Muscle layer of duodenum (tissue), 2 donors: ENCODE results near the gene THBS1.
A peak's percentile ranks its signal among the peaks of the same experiment; 100 is the strongest.

Experiments
- H3K27ac ChIP-seq: one replicate; pipeline ENCODE4 v1.7.0; 2013; ENCODE audit warnings: mild to moderate bottlenecking, low read length
- H3K27me3 ChIP-seq: one replicate; pipeline ENCODE4 v1.7.0; 2013; ENCODE audit warnings: low read depth, mild to moderate bottlenecking, control low read depth, low read length
- H3K36me3 ChIP-seq, 2 donors: one replicate each; pipeline ENCODE4 v1.7.0; 2013; ENCODE audit warnings: low read length in 2 of 2, control low read depth in 1 of 2, mild to moderate bottlenecking in 1 of 2; ENCODE audit not compliant: insufficient read depth in 2 of 2, control insufficient read depth in 1 of 2
- H3K4me1 ChIP-seq, 2 donors: one replicate each; pipeline ENCODE4 v1.7.0; 2013; ENCODE audit warnings: low read length in 2 of 2, mild to moderate bottlenecking in 2 of 2, control low read depth in 1 of 2, moderate library complexity in 1 of 2; ENCODE audit not compliant: insufficient read depth in 2 of 2, control insufficient read depth in 1 of 2
- H3K4me3 ChIP-seq, 2 donors: one replicate each; pipeline ENCODE4 v1.7.0; 2013; ENCODE audit warnings: low read length in 2 of 2, low read depth in 1 of 2, mild to moderate bottlenecking in 1 of 2
- H3K9me3 ChIP-seq, 2 donors: one replicate each; pipeline ENCODE4 v1.7.0; 2013; ENCODE audit warnings: low read length in 2 of 2, control low read depth in 1 of 2, mild to moderate bottlenecking in 1 of 2; ENCODE audit not compliant: control insufficient read depth in 1 of 2
- donor health status: healthy.

The THBS1 gene

GRCh38 chr15:39597336-39597735 is 16.5 kb downstream of the THBS1 start:
- Histone ChIP-seq H3K36me3 (peaks cover 37 to 40% of the 10 kb centered on the region in 2 donors), H3K27me3 (no peaks in the 10 kb centered on the region), H3K9me3 (no peaks in the 10 kb centered on the region), H3K4me3 (no peak overlapping the region), H3K4me1 (no peaks in the 10 kb centered on the region), H3K27ac (no peak overlapping the region)

GRCh38 chr15:39597751-39598185 is 16.9 kb downstream of the THBS1 start:
- H3K9me3 ChIP-seq: no peaks in the 10 kb centered on the region
- no peak overlapping the region for H3K27ac ChIP-seq
- no peaks in the 10 kb centered on the region for H3K4me1 ChIP-seq
- H3K27me3 ChIP-seq: no peaks in the 10 kb centered on the region
- H3K36me3 ChIP-seq: peaks cover 32 to 36% of the 10 kb centered on the region in 2 donors
- H3K4me3 ChIP-seq: no peak overlapping the region

GRCh38 chr15:39598186-39598850 is 17.4 kb downstream of the THBS1 start:
- Histone ChIP-seq H3K4me1 (no peaks in the 10 kb centered on the region), H3K4me3 (no peak overlapping the region), H3K9me3 (no peaks in the 10 kb centered on the region), H3K27ac (no peak overlapping the region), H3K36me3 (peaks cover 27 to 31% of the 10 kb centered on the region in 2 donors), H3K27me3 (no peaks in the 10 kb centered on the region)

- Histone ChIP-seq H3K27ac (no peak overlapping the region), H3K36me3 (peaks cover 18 to 22% of the 10 kb centered on the region in 2 donors), H3K4me3 (no peak overlapping the region), H3K9me3 (no peaks in the 10 kb centered on the region), H3K4me1 (no peaks in the 10 kb centered on the region), H3K27me3 (no peaks in the 10 kb centered on the region)
Observed at GRCh38 chr15:39598958-39599845, 18.3 kb downstream of the THBS1 start.

- no peaks in the 10 kb centered on the region for H3K4me1 ChIP-seq
- no peak overlapping the region for H3K27ac ChIP-seq
- peaks cover 12 to 17% of the 10 kb centered on the region in 2 donors for H3K36me3 ChIP-seq
- H3K9me3 ChIP-seq: no peaks in the 10 kb centered on the region
- no peak overlapping the region for H3K4me3 ChIP-seq
- no peaks in the 10 kb centered on the region for H3K27me3 ChIP-seq
Observed at GRCh38 chr15:39599871-39600270, 19.0 kb downstream of the THBS1 start.

- Histone ChIP-seq H3K4me3 (no peak overlapping the region), H3K36me3 (no peaks in the 10 kb centered on the region), H3K9me3 (no peaks in the 10 kb centered on the region), H3K27ac (no peak overlapping the region), H3K27me3 (no peaks in the 10 kb centered on the region), H3K4me1 (no peaks in the 10 kb centered on the region)
Observed at GRCh38 chr15:39602143-39602542, 21.3 kb downstream of the THBS1 start.

GRCh38 chr15:39605146-39605545 is 24.3 kb downstream of the THBS1 start:
- Histone ChIP-seq H3K27me3 (no peaks in the 10 kb centered on the region), H3K27ac (no peak overlapping the region), H3K36me3 (no peaks in the 10 kb centered on the region), H3K4me1 (no peaks in the 10 kb centered on the region), H3K4me3 (no peak overlapping the region), H3K9me3 (peaks cover 0 to 4% of the 10 kb centered on the region in 2 donors)

- Histone ChIP-seq H3K9me3 (peaks cover 0 to 17% of the 10 kb centered on the region in 2 donors), H3K4me3 (peak overlapping the region in 1 of 2 donors; percentile 32), H3K27ac (no peak overlapping the region), H3K27me3 (no peaks in the 10 kb centered on the region), H3K4me1 (no peaks in the 10 kb centered on the region), H3K36me3 (no peaks in the 10 kb centered on the region)
Observed at GRCh38 chr15:39608185-39609139, 27.6 kb downstream of the THBS1 start.

- no peaks in the 10 kb centered on the region for H3K36me3 ChIP-seq
- no peaks in the 10 kb centered on the region for H3K27me3 ChIP-seq
- H3K27ac ChIP-seq: no peak overlapping the region
- no peaks in the 10 kb centered on the region for H3K4me1 ChIP-seq
- peaks cover 0 to 22% of the 10 kb centered on the region in 2 donors for H3K9me3 ChIP-seq
- peak overlapping the region in 1 of 2 donors; percentile 32 for H3K4me3 ChIP-seq
Observed at GRCh38 chr15:39609166-39609916, 28.5 kb downstream of the THBS1 start.

GRCh38 chr15:39610665-39611064 is 29.8 kb downstream of the THBS1 start:
- Histone ChIP-seq H3K36me3 (no peaks in the 10 kb centered on the region), H3K27ac (no peak overlapping the region), H3K4me3 (no peak overlapping the region), H3K27me3 (no peaks in the 10 kb centered on the region), H3K9me3 (peaks cover 0 to 25% of the 10 kb centered on the region in 2 donors), H3K4me1 (no peaks in the 10 kb centered on the region)
